ENCODE measurements around the gene ZNF750. TPM values are rescaled to one million over a fixed set of nuclear protein-coding genes. Genes with fewer than 3 reads are reported as not detected.
A peak's percentile ranks its signal among the peaks of the same experiment; 100 is the strongest.

ZNF750 gene
- total RNA-seq, 8 experiments from 2014 or later = 0.07 to 2.5 (median 0.42) TPM

DNA sequence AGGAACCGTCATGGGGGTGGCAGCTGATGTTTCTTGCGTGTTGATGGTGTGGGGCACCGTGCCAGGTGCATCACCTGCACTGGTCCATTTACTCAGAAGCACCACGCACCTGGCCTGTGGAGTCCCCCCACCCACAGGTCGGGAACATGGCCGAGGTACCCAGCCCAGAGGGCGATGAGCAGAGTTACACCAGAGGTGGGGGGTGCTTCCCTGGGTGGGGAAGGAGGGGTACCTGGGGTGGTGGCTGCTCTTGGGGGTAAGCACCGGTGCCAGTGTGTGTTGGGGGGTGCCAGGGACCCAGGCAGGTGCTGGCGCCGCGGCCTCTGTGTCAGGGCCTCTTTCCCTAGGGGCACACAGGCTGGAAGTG lies 5.0 kb upstream of the ZNF750 start:
- ATAC-seq (replicated peaks in 6 of 8) = no peak
- H3K4me1 ChIP-seq (replicated peaks in 1 of 2) = no peaks in the 10 kb centered on the region
- in situ Hi-C loops (cut with MboI; ENCODE audit: low pct_unique_long_range_greater_than_20kb in 2 of 9, low sequenced_read_pairs in 9 of 9, unreplicated experiment in 9 of 9) = no loop called here
- H3K4me3 ChIP-seq = no peak overlapping the region
- WGBS, 10 experiments = 87 to 100% (median 92%) methylated on average over 2 to 5 of the region's 11 CpGs; no CpG with 5 or more reads in 6 of the 10 experiments
- no peak overlapping the region for H3K27ac ChIP-seq

DNA sequence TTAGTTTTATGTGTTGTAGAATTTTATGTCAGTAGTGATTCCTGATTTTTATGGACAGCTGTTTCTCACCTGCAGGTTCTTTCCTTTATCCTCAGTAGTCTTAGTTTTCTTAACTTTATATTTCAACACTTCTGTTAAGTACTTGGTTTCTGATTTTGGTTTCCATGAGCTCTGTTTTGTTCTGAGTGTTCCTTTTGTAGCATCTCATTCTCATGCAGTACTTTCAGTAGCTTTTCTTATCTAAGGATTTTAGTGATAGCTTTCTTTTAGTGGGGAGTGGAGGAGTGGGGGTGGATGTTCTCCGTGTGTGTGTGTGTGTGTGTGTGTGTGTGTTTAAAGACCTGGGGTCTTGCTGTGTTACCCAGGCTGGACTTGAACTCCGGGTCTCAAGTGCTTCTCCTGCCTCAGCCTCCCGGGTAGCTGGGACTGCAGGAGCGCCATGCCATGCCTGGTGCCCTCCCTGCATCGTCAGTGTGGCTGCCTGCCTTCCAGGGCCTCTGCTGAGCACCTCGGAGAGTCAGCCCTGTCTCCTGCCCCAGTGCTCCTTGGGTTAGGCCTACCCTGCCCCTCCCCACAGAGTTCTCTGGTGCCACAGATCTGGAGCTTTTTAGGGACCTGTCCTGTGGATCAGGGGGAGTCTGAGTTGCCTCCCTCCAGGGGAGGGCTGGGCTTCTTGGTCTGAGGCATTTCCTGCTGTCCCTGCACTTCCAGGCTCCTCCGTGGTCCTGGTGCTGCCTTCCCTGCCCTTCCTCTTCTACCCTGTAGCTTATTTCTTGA lies 4.3 kb upstream of the ZNF750 start:
- no peak overlapping the region for H3K27ac ChIP-seq
- whole genome bisulfite sequencing, 10 experiments = 62 to 80% methylated on average over 1 to 3 of the region's 7 CpGs; no CpG with 5 or more reads in 8 of the 10 experiments
- no peaks in the 10 kb centered on the region for H3K4me1 ChIP-seq (replicated peaks in 1 of 2)
- no peak overlapping the region for H3K4me3 ChIP-seq
- no peak for ATAC-seq (replicated peaks in 6 of 8)
- in situ Hi-C loops (cut with MboI; ENCODE audit: low pct_unique_long_range_greater_than_20kb in 2 of 9, low sequenced_read_pairs in 9 of 9, unreplicated experiment in 9 of 9) = no loop called here

DNA sequence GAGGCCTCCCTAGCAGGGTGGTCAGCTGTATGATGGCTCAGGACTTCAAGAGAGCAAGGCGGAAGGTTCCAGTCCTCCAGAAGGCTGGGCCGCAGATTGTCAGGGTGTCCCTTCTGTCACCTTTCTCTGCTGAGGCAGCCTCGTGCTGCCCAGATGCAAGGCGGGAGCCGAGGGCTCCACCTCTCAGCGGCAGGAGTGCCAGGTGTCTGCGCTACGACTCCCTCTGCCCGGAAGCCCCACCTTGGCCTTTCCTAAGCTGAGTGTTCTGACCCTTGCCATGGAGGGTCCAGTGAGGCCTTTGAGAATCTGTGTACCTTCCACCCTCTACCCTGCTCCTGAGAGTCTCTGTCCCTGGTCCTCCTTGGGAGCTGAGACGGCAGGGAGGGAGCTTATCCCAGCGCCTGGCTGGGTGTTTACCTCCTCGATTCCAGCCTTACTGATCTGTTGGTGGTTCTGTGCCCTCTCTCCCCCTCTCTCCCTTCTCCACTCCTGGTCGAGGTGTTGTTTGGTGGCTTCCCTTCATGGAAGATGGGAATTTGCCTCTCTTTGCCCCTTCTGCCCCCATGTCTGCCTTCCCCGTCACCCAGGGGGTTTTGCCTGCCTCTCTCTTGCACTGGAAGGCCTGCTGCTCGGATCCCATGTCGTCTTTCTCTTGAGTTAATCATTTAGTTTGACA lies 2.2 kb upstream of the ZNF750 start:
- in situ Hi-C loops (cut with MboI; ENCODE audit: low pct_unique_long_range_greater_than_20kb in 2 of 9, low sequenced_read_pairs in 9 of 9, unreplicated experiment in 9 of 9) = no loop called here
- no peak for ATAC-seq (replicated peaks in 6 of 8)
- WGBS, 10 experiments = 77 to 100% (median 90%) methylated on average over 1 to 9 of the region's 16 CpGs; no CpG with 5 or more reads in 1 of the 10 experiments
- H3K4me1 ChIP-seq (replicated peaks in 1 of 2) = peaks cover 11 to 18% of the 10 kb centered on the region in 2 donors
- H3K4me3 ChIP-seq = no peak overlapping the region
- H3K27ac ChIP-seq = no peak overlapping the region

DNA sequence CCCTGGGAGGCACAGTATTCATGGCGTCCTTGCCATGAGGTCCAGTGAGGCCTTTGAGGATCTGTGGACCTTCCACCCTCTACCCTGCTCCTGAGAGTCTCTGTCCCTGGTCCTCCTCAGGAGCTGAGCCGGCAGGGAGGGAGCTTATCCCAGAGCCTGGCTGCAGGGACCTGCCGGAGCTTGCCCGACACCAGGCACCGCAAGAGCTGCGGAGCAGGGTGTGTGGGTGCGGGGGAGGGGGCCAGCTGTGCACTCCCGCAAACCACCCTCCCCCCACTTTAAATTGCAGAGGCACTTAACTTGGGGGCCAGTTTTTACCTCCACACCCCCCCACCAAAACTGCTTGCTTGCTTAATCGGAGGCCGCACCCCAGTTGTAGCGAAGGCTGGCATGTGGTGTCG lies 609 bp upstream of the ZNF750 start:
- no peak overlapping the region for H3K27ac ChIP-seq
- ATAC-seq (replicated peaks in 6 of 8) = no peak
- no peak overlapping the region for H3K4me3 ChIP-seq
- WGBS, 10 experiments = 94 to 100% (median 96%) methylated on average over 1 to 3 of the region's 12 CpGs; no CpG with 5 or more reads in 7 of the 10 experiments
- in situ Hi-C loops (cut with MboI; ENCODE audit: low pct_unique_long_range_greater_than_20kb in 2 of 9, low sequenced_read_pairs in 9 of 9, unreplicated experiment in 9 of 9) = no loop called here
- H3K4me1 ChIP-seq (replicated peaks in 1 of 2) = peaks cover 22 to 23% of the 10 kb centered on the region in 2 donors

DNA sequence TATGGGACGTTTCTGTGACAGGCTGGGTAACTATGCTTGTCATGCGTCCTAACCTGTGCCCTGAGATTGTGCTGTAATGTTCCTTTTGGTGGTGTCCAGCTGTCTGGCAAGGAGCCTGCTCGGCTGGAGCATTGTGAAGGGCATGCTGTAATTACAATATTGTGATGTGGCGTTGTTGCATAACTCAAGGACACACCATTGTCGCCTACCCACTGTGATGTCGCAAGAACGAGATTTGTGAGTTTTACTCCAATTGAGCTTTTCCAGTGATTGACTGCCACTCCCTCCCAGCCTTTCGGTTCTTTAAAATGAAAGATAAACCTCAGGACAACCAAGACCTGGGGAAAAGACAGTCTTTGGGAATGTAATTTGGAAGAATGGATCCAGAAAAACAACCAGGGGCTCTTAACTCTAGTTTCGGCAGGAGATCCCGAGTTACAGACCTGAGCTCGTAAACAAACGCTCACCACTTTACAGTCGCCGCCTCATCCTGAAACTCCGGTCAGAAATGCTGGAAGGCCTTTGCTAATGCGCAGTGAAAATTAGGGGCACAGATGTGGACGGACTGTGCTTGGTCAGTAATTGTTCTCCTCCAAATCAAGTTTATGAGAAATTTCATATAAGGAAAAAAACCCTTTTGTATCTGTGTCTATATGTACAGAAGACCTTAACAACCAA lies 1.3 kb downstream of the ZNF750 start:
- Histone ChIP-seq H3K27ac (no peak overlapping the region), H3K4me1 (replicated peaks in 1 of 2) (peaks cover 22 to 23% of the 10 kb centered on the region in 2 donors), H3K4me3 (no peak overlapping the region)
- WGBS, 10 experiments = 22 to 100% (median 87%) methylated on average over 1 to 16 of the region's 17 CpGs
- ATAC-seq (replicated peaks in 6 of 8) = peak in 5 of 8 experiments; percentile 14 to 59 (median 31)
- in situ Hi-C loops (cut with MboI; ENCODE audit: low pct_unique_long_range_greater_than_20kb in 2 of 9, low sequenced_read_pairs in 9 of 9, unreplicated experiment in 9 of 9) = no loop called here

DNA sequence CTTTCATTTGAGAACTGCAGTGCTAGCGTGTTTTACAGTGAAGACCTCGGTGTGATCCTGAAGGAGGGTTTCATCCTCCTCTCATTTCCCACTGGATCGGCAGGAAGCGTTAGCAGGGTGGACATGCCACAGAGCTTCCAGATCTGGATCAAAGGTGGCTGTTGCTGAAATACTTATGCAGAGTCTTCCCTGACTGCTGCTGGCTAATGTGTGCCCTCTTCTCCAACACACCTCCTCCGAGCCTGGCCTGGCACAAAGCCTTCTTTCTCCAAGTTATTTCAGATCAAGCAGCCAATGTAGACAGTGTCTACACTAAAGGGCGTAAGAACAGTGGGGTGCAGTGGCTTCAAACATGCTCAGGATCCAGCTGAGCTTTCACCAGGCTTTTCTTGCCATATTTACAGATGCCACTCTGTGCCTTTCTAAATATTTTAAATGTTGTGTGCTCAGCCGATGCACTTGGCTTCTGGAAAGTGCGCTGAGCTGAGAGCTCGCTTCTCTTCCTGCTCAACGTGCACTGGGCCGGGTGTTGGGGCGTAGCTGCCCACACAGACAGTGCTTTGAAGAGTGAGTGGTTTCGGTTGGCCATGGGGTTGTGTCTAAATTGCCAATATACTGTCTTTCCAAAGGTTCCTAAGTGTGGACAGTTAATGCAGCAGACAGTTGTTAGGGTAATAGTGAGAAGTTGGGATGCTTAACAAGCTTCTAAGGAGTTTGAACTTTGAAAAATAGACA lies 2.1 kb downstream of the ZNF750 start:
- ATAC-seq (replicated peaks in 6 of 8) = no peak
- peaks cover 22 to 23% of the 10 kb centered on the region in 2 donors for H3K4me1 ChIP-seq (replicated peaks in 1 of 2)
- WGBS, 10 experiments = 79 to 100% (median 94%) methylated on average over 3 to 13 of the region's 13 CpGs
- in situ Hi-C loops (cut with MboI; ENCODE audit: low pct_unique_long_range_greater_than_20kb in 2 of 9, low sequenced_read_pairs in 9 of 9, unreplicated experiment in 9 of 9) = no loop called here
- no peak overlapping the region for H3K27ac ChIP-seq
- no peak overlapping the region for H3K4me3 ChIP-seq

DNA sequence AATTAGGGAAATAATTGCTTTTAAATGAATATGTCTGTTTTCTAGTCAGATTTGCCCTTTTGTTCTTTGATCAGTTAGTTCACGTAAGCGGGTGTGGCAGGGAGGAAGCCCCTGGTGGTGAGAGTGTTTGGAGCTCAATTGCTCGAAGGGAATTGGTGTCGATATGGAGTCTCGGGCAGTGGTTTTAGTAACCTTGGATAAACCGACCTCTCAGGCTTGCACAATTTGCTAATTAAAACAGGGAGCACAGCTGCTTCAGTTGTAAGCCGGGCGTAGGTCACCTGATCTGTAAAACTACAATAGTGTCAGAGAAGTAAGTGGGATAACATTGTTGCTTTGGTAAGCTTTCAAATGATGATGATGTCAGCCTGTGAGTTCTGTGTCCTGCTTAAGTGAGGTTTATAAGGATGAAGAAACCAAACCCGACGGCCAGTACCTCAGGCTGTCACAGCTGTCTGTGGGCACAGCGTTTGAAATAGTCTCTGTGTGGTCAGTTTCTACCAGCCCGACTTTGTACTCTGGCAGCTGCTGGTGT lies 2.9 kb downstream of the ZNF750 start:
- in situ Hi-C loops (cut with MboI; ENCODE audit: low pct_unique_long_range_greater_than_20kb in 2 of 9, low sequenced_read_pairs in 9 of 9, unreplicated experiment in 9 of 9) = no loop called here
- no peak overlapping the region for H3K4me3 ChIP-seq

DNA sequence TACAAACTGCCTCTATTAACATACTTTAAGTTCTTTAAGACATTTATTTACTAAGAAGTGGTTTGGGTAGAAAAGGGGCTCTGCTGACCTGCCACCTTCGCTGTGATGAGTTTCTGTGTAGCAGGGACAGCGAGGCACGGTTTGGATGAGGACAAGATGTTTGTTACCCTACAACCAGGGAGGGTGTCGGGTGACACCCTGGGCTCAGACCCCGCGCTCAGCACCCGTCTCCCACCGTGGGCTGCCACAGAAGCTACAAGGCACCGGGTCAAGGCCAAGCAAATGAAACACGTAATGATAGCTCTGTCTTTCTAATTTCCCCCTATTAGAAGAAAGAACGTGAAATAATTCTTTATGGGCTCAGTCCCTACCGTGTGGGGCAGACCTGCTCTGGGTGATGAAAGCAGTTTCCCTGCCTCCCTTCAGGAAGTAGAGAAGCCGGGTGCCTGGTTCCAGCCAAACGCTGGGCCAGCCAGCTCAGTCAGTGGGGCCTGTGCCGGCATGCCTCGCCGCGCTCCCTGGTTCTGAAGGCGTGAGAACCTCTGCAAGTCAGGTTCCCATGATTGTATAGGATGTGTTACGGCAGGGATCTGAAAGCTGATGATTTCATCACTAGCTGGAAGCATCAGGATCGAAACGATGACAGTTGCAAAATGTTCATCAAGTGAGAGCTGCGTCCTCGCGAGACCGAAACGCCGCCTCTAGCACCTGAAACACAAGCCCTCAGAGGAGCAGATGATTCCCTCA lies 3.9 kb downstream of the ZNF750 start:
- WGBS, 10 experiments = 92 to 100% (median 96%) methylated on average over 1 to 14 of the region's 28 CpGs; no CpG with 5 or more reads in 2 of the 10 experiments
- in situ Hi-C loops (cut with MboI; ENCODE audit: low pct_unique_long_range_greater_than_20kb in 2 of 9, low sequenced_read_pairs in 9 of 9, unreplicated experiment in 9 of 9) = no loop called here
- ATAC-seq (replicated peaks in 6 of 8) = peak in 5 of 8 experiments; percentile 26 to 52 (median 32)
- Histone ChIP-seq H3K4me3 (no peak overlapping the region), H3K27ac (no peak overlapping the region), H3K4me1 (replicated peaks in 1 of 2) (peaks cover 22 to 23% of the 10 kb centered on the region in 2 donors)

More for the DNA sequence above, 2.9 kb downstream of the ZNF750 start:
- 55 to 100% (median 75%) methylated on average over 1 to 12 of the region's 12 CpGs for WGBS, 10 experiments
- Histone ChIP-seq H3K27ac (no peak overlapping the region), H3K4me1 (replicated peaks in 1 of 2) (peaks cover 22 to 23% of the 10 kb centered on the region in 2 donors)
- ATAC-seq (replicated peaks in 6 of 8) = peak in 6 of 8 experiments; percentile 18 to 85 (median 70)

DNA sequence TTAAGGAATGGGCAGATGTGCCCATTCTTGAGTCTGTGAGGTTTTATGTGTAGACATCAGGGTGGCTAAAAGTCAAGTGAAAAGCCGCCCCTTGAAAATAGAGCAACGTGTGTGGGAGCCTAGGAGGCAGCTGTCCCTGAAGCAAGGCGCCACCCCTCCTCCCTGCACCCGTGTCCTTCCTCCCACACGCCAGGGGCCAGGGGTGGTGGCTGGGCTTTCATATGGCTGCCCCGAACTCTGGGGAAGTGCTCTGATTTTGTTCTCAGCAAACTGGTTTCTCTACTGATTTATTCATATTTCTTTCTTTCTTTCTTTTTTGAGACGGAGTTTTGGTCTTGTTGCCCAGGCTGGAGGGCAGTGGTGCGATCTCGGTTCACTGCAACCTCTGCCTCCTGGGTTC lies 4.7 kb downstream of the ZNF750 start:
- no peak for ATAC-seq (replicated peaks in 6 of 8)
- 51 to 100% (median 92%) methylated on average over 1 to 8 of the region's 9 CpGs; no CpG with 5 or more reads in 3 of the 10 experiments for WGBS, 10 experiments
- no peak overlapping the region for H3K27ac ChIP-seq
- no peak overlapping the region for H3K4me3 ChIP-seq
- peaks cover 22 to 23% of the 10 kb centered on the region in 2 donors for H3K4me1 ChIP-seq (replicated peaks in 1 of 2)
- in situ Hi-C loops (cut with MboI; ENCODE audit: low pct_unique_long_range_greater_than_20kb in 2 of 9, low sequenced_read_pairs in 9 of 9, unreplicated experiment in 9 of 9) = no loop called here

DNA sequence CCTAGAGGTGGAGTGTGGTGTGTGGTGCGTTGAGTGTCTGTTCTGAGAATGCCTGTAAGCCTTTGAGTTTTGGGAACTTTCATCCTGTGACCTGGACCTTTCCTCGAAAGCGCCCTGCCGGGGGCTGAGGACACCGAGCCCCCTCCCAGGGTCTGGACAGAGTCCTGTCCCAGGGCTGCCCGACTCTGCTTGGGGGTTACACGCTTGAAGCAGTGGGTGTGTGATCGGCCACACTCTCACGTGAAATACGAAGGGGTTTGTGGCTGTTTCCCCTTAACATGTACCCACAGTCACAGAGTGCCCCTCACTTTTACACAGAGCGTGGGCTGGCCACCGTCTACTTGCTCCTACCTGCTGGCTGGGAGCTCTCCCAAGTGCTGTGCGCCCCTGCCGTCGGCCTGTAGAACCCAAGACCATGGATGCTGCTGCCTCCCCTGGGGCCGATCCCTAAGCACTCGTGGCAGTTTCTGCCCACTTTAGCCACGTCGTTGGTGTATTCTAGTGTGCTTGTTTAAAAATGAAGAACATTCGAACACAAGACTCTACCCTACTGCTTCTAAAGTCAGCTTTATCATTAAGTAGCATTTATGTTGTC lies 6.8 kb downstream of the ZNF750 start:
- H3K4me1 ChIP-seq (replicated peaks in 1 of 2) = peaks cover 14 to 15% of the 10 kb centered on the region in 2 donors
- no peak overlapping the region for H3K27ac ChIP-seq
- H3K4me3 ChIP-seq = no peak overlapping the region
- in situ Hi-C loops (cut with MboI; ENCODE audit: low pct_unique_long_range_greater_than_20kb in 2 of 9, low sequenced_read_pairs in 9 of 9, unreplicated experiment in 9 of 9) = no loop called here
- 97 to 100% (median 100%) methylated on average over 1 to 15 of the region's 20 CpGs; no CpG with 5 or more reads in 5 of the 10 experiments for WGBS, 10 experiments
- no peak for ATAC-seq (replicated peaks in 6 of 8)

DNA sequence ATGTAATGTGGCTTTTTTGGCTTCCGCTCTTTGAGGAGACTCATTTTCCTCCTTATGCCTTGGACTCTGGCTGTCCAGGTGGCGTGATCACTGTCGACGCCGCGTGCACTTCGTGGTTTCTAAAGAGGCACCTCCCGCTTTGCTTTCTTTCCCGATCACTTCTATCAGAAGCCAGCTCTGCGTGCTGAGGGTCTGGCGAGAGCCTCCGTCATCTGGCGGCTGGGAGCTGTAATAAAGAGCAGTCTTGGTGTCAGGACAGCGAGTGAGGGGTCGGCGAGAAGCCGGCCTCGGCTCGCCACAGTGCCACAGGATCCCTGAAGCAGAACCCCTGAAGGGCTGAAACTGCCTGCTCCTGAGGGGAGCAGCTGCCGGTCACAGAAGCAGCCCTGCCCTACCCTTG lies 7.4 kb downstream of the ZNF750 start:
- 80 to 100% (median 92%) methylated on average over 1 to 12 of the region's 20 CpGs; no CpG with 5 or more reads in 3 of the 10 experiments for WGBS, 10 experiments
- no peak overlapping the region for H3K27ac ChIP-seq
- in situ Hi-C loops (cut with MboI; ENCODE audit: low pct_unique_long_range_greater_than_20kb in 2 of 9, low sequenced_read_pairs in 9 of 9, unreplicated experiment in 9 of 9) = no loop called here
- ATAC-seq (replicated peaks in 6 of 8) = no peak
- H3K4me3 ChIP-seq = no peak overlapping the region
- H3K4me1 ChIP-seq (replicated peaks in 1 of 2) = peaks cover 9 to 11% of the 10 kb centered on the region in 2 donors

DNA sequence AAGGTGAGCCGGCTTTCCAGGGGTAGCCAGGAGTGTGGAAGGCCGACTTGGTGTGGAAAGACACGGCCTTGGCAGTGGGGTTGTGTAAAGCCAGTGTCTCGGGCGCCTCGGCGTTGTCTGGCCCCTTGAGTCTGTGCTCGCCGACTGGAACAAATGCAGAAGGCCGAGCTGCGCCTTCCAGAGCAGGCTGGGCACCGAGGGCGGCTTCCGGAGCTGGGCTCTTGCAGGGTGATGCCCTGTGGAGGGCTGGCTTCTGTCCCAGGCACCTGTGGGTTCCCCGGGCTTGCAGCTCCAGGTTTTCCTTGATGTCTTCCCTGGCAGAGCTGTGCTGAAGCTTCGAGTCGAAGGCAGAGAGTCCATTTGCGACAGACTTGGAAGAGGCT lies 8.0 kb downstream of the ZNF750 start:
- in situ Hi-C loops (cut with MboI; ENCODE audit: low pct_unique_long_range_greater_than_20kb in 2 of 9, low sequenced_read_pairs in 9 of 9, unreplicated experiment in 9 of 9) = no loop called here
- ATAC-seq (replicated peaks in 6 of 8) = no peak
- H3K4me1 ChIP-seq (replicated peaks in 1 of 2) = peaks cover 4 to 9% of the 10 kb centered on the region in 2 donors
- no CpG with 5 or more reads among the region's 18 CpGs for WGBS, 10 experiments
- H3K27ac ChIP-seq = no peak overlapping the region
- no peak overlapping the region for H3K4me3 ChIP-seq

Data from motor neuron (in vitro differentiated cells).